HG03280 (cell line): ENCODE data around the gene NFYC.

Source experiments
- ATAC-seq: cut with Tn5 transposase; IDR thresholded peaks from one replicate; pipeline ENCODE4 v1.9.1; 2021; ENCODE audit warnings: mild to moderate bottlenecking, moderate library complexity; ENCODE audit not compliant: unreplicated experiment

NFYC gene

GRCh38 chr1:40818264-40818961, 126.9 kb downstream of the NFYC start:
- peak; percentile 73 for ATAC-seq

GRCh38 chr1:40819101-40819500, 127.6 kb downstream of the NFYC start:
- ATAC-seq: no peak

- no peak for ATAC-seq
These were observed 128.8 kb downstream of the NFYC start for GRCh38 chr1:40820251-40820797.
